Immature natural killer cell (primary cell): ENCODE measurements around the gene HSPA14. TPM values are rescaled to one million over a fixed set of nuclear protein-coding genes. Genes with fewer than 3 reads are reported as not detected.

Source experiments
- DNase-seq, 3 donors: peaks; one replicate each; pipeline ENCODE4 v3.0.0; 2022; ENCODE audit warnings: mixed read lengths in 1 of 3
- H3K27ac Mint-ChIP-seq, 6 donors: one replicate each; pipeline ENCODE4 v1.8.0; 2020; ENCODE audit warnings: mixed read lengths in 6 of 6, mild to moderate bottlenecking in 5 of 6, inconsistent platforms in 4 of 6, moderate library complexity in 3 of 6
- H3K27me3 Mint-ChIP-seq, 3 donors: one replicate each; pipeline ENCODE4 v1.8.0; 2020 to 2021; ENCODE audit warnings: low read depth in 3 of 3, mild to moderate bottlenecking in 3 of 3, mixed read lengths in 3 of 3, moderate library complexity in 3 of 3, inconsistent platforms in 1 of 3
- H3K36me3 Mint-ChIP-seq, 3 donors: one replicate each; pipeline ENCODE4 v1.8.0; 2020; ENCODE audit warnings: mixed read lengths in 3 of 3, inconsistent platforms in 2 of 3, mild to moderate bottlenecking in 2 of 3
- H3K4me1 Mint-ChIP-seq, 2 donors: one replicate each; pipeline ENCODE4 v1.8.0; 2020; ENCODE audit warnings: inconsistent platforms in 2 of 2, mild to moderate bottlenecking in 2 of 2, mixed read lengths in 2 of 2, moderate library complexity in 1 of 2
- H3K4me3 Mint-ChIP-seq, 5 donors: one replicate each; pipeline ENCODE4 v1.8.0; 2020; ENCODE audit warnings: mild to moderate bottlenecking in 5 of 5, mixed read lengths in 5 of 5, inconsistent platforms in 3 of 5, moderate library complexity in 3 of 5
- H3K9me3 Mint-ChIP-seq, 6 donors: one replicate each; pipeline ENCODE4 v1.8.0; 2020; ENCODE audit warnings: mild to moderate bottlenecking in 6 of 6, mixed read lengths in 6 of 6, inconsistent platforms in 4 of 6, moderate library complexity in 3 of 6
- polyA plus RNA-seq, 3 donors: library from polyadenylated mRNA; unstranded; fragments of 300-500 nt; fragmentation: Illumina TruSeq; gene quantifications; one replicate each; pipeline ENCODE4 v1.2.3, GENCODE V29; 2021

The HSPA14 gene
- polyA plus RNA-seq, 3 donors from 2014 or later: 17.0 to 22.0 (median 19.0) TPM

DNA sequence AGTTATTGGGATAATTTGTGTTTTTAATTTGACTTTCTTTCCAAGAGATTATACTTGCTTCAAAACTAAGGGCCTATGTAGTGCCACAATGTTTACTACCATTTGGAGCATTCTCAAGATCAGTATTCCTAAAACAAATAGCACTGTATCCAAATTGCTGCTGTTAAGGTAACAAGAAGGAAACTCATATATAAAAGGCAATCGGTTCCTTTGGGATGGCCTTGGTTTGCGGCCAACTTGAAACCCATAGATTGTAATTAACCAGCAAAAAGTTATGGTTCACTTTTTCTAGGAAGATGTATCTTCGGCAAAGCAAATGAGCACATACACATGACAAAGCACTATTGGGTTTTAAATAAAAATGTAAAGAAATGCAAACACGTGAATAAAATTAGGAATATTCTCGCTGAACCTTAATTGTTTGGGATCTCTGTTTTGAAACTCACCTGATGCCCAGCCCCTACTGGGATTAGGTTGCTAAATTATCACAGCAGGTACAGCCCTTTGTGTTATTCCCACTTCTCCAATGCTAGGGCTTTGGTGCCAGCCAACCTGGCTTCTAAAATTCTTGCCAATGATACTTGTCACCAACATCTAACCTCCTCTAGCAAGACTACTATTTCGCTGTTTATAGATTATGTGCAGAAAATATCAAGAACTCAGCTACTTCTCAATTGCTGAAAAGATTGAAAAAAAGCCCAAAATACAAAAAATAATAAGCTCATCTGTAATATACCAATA is 16.3 kb upstream of the HSPA14 start:
- Mint-ChIP-seq H3K27me3 (no peaks in the 10 kb centered on the region), H3K9me3 (peaks cover 0 to 2% (median 0%) of the 10 kb centered on the region in 6 donors), H3K27ac (no peak overlapping the region), H3K36me3 (peaks cover 0 to 6% (median 0%) of the 10 kb centered on the region in 3 donors), H3K4me3 (no peak overlapping the region), H3K4me1 (no peaks in the 10 kb centered on the region)
- DNase-seq: no peak

GRCh38 chr10:14822879-14823755 is 15.0 kb upstream of the HSPA14 start:
- peak overlapping the region in 1 of 6 donors; percentile 9 for H3K27ac Mint-ChIP-seq
- H3K9me3 Mint-ChIP-seq: no peaks in the 10 kb centered on the region
- H3K27me3 Mint-ChIP-seq: no peaks in the 10 kb centered on the region
- no peaks in the 10 kb centered on the region for H3K4me1 Mint-ChIP-seq
- peak; percentile 20 to 37 (median 20) for DNase-seq
- H3K4me3 Mint-ChIP-seq: no peak overlapping the region
- H3K36me3 Mint-ChIP-seq: peaks cover 0 to 6% (median 0%) of the 10 kb centered on the region in 3 donors

- Mint-ChIP-seq H3K27me3 (no peaks in the 10 kb centered on the region), H3K27ac (no peak overlapping the region), H3K4me3 (no peak overlapping the region), H3K4me1 (no peaks in the 10 kb centered on the region), H3K9me3 (no peaks in the 10 kb centered on the region), H3K36me3 (peaks cover 0 to 6% (median 0%) of the 10 kb centered on the region in 3 donors)
- no peak for DNase-seq
Observed at GRCh38 chr10:14823966-14824365, 14.1 kb upstream of the HSPA14 start.

GRCh38 chr10:14826076-14826829 is 11.9 kb upstream of the HSPA14 start:
- Mint-ChIP-seq H3K4me1 (no peaks in the 10 kb centered on the region), H3K27ac (no peak overlapping the region), H3K36me3 (no peaks in the 10 kb centered on the region), H3K9me3 (no peaks in the 10 kb centered on the region), H3K27me3 (no peaks in the 10 kb centered on the region), H3K4me3 (no peak overlapping the region)
- no peak for DNase-seq

- no peak for DNase-seq
- peaks cover 3 to 6% (median 5%) of the 10 kb centered on the region in 3 donors for H3K27me3 Mint-ChIP-seq
Observed at GRCh38 chr10:14833106-14833505, 5.0 kb upstream of the HSPA14 start.

DNA sequence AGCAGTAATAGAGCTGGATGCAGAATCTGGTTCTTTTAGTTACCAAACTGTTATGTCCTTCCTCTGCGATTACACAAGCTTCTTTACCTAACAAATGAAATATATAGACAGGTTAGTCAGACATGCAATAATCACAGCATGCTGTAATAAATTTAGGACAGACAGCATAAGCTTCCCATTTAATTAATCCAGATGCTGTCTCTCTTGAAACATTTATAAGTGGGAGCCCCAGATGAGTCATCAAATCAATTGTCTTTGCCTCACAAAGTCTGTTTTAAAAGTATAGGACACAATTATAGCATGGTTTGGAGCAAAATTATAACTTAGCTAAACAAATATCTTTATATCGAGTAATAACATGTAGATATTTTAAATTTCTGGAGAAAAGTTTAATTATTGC is 1.9 kb upstream of the HSPA14 start:
- peaks cover 25 to 36% of the 10 kb centered on the region in 2 donors for H3K4me1 Mint-ChIP-seq
- H3K4me3 Mint-ChIP-seq: no peak overlapping the region
- DNase-seq: no peak
- H3K27ac Mint-ChIP-seq: peak overlapping the region in 4 of 6 donors; percentile 3 to 29 (median 17)
- H3K9me3 Mint-ChIP-seq: no peaks in the 10 kb centered on the region
- peaks cover 8 to 12% (median 11%) of the 10 kb centered on the region in 3 donors for H3K36me3 Mint-ChIP-seq
- peaks cover 6 to 9% (median 7%) of the 10 kb centered on the region in 3 donors for H3K27me3 Mint-ChIP-seq

More at GRCh38 chr10:14833106-14833505, 5.0 kb upstream of the HSPA14 start:
- Mint-ChIP-seq H3K36me3 (peaks cover 8 to 12% (median 8%) of the 10 kb centered on the region in 3 donors), H3K4me3 (no peak overlapping the region), H3K4me1 (peaks cover 12% of the 10 kb centered on the region in 2 donors), H3K27ac (no peak overlapping the region), H3K9me3 (no peaks in the 10 kb centered on the region)

DNA sequence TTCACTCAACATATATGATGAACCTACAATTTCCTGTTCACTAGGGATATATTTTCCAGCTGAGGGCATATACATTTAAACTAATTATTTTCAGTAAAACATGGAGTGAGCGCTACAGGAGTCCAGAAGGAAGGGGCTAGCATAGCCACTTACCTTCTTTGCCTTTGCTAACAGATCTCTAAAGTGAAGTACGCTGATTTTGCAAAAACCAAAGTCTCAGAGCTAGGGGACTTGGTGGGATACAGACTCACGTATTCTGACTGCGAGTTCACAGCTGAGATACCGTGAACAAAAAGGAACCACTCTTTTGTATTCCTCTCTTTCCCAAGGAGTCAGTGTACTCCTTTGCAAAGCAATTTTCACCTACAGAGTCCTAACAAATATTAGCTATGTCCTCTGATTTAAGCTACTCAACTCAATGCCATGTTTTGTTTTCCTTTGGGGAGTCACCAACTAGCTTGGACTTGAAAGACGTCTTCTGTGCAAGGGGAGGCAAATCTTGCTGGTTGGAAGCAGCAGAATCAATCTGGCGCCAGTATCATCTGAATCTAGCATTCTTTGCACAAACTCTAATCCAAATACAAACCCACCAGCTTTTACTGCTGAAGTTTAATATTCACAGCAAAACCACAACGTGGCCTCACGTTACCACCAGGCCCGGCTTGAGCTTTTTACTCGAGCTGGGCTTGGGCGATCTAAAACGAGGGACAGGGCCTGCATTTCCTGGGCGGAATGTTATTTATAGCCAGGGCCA is 926 bp upstream of the HSPA14 start:
- Mint-ChIP-seq H3K9me3 (no peaks in the 10 kb centered on the region), H3K4me3 (peak overlapping the region; percentile 87 to 97 (median 97)), H3K27me3 (peaks cover 6 to 9% (median 7%) of the 10 kb centered on the region in 3 donors), H3K4me1 (peaks cover 25 to 36% of the 10 kb centered on the region in 2 donors), H3K27ac (peak overlapping the region; percentile 94 to 99 (median 98)), H3K36me3 (peaks cover 5 to 12% (median 11%) of the 10 kb centered on the region in 3 donors)
- no peak for DNase-seq

DNA sequence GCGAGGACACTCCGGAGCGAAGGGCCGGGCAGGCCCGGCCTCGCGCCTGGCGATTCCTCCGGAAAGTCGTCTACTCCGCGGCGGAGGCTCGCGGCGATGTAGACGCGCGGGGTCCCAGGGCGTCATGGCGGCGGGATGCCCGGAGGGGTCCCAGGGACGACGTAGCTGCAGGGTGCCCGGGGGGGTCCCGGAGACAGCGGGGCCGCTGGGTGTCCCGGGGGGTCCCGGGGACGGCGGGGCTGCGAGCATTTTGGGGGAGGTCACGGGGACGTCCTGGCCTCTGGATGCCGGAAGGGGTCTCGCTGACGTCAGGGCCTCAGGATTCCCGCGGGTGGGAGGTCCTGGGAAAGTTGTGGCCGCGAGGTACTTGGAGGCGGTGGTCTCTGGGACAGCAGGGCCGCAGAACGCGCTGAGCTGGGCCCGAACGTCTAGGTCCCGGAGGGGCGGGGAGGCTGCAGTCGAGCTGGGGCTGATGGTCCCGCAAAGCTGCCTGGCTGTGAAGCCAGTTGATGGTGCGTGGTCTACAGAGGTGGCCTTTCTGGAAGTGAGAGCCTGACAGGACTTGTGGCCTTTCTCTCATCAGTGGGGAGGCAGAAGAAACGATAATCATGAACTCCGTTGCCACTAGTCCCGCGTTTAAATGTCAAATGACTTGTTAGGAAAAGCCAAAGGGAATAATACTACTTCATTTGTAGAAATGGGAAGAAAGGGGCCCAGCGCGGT is 637 bp downstream of the HSPA14 start:
- DNase-seq: peak; percentile 3 to 9 (median 8)
- Mint-ChIP-seq H3K36me3 (peaks cover 0 to 7% (median 5%) of the 10 kb centered on the region in 3 donors), H3K27me3 (peaks cover 4 to 9% (median 6%) of the 10 kb centered on the region in 3 donors), H3K4me3 (peak overlapping the region; percentile 87 to 97 (median 97)), H3K4me1 (peaks cover 25 to 36% of the 10 kb centered on the region in 2 donors), H3K9me3 (no peaks in the 10 kb centered on the region), H3K27ac (peak overlapping the region; percentile 94 to 99 (median 98))

DNA sequence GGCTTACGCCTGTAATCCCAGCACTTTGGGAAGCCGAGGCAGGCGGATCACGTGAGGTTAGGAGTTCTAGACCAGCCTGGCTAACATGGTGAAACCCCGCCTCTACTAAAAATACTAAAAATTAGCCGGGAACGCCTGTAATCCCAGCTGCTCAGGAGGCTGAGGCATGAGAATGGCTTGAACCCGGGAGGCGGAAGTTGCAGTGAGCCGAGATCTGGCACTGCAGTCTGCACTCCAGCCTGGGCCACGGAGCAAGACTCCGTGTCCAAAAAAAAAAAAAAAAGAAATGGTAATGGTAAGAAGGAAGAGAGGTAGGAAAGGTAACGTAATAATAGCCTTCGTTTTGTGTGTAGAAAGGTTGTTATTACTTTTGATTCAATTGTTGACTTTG is 1.2 kb downstream of the HSPA14 start:
- DNase-seq: no peak
- Mint-ChIP-seq H3K9me3 (no peaks in the 10 kb centered on the region), H3K27me3 (peaks cover 4 to 9% (median 6%) of the 10 kb centered on the region in 3 donors), H3K27ac (peak overlapping the region in 5 of 6 donors; percentile 70 to 99 (median 94)), H3K4me1 (peaks cover 25 to 36% of the 10 kb centered on the region in 2 donors), H3K36me3 (peaks cover 3 to 10% (median 4%) of the 10 kb centered on the region in 3 donors), H3K4me3 (peak overlapping the region; percentile 87 to 97 (median 97))

- no peak for DNase-seq
- Mint-ChIP-seq H3K4me1 (peaks cover 31 to 41% of the 10 kb centered on the region in 2 donors), H3K36me3 (peaks cover 5 to 11% (median 9%) of the 10 kb centered on the region in 3 donors), H3K27ac (peak overlapping the region in 2 of 6 donors; percentile 40 to 61), H3K4me3 (peak overlapping the region in 4 of 5 donors; percentile 59 to 97 (median 92)), H3K9me3 (no peaks in the 10 kb centered on the region), H3K27me3 (peaks cover 4 to 9% (median 6%) of the 10 kb centered on the region in 3 donors)
Observed at GRCh38 chr10:14840178-14840577, 2.1 kb downstream of the HSPA14 start.

GRCh38 chr10:14843327-14843988 is 5.4 kb downstream of the HSPA14 start:
- Mint-ChIP-seq H3K4me3 (no peak overlapping the region), H3K27me3 (peaks cover 0 to 3% (median 0%) of the 10 kb centered on the region in 3 donors), H3K9me3 (no peaks in the 10 kb centered on the region), H3K4me1 (peaks cover 18 to 37% of the 10 kb centered on the region in 2 donors), H3K27ac (no peak overlapping the region), H3K36me3 (peaks cover 5 to 11% (median 10%) of the 10 kb centered on the region in 3 donors)
- DNase-seq: no peak

DNA sequence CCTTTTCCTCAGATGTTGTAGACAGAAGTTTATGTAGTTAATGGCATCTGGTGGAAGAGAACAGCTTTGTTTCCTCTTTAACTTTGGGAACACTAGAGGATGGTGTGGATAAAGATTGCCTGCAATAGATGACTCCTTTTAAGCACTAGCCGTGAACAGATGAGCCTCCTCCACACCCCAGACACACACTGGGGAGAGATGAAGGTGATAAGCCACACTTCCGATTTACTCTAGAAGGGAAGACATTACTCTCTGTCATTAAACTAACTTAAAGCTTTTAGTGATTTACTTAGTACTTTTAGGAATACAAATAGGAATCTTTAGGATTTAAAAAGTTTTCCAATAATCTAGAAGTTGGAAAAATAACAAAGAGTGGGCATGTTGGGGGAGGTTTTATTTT is 6.8 kb downstream of the HSPA14 start:
- H3K4me1 Mint-ChIP-seq: peaks cover 10 to 24% of the 10 kb centered on the region in 2 donors
- H3K27me3 Mint-ChIP-seq: no peaks in the 10 kb centered on the region
- no peaks in the 10 kb centered on the region for H3K9me3 Mint-ChIP-seq
- H3K27ac Mint-ChIP-seq: peak overlapping the region in 1 of 6 donors; percentile 44
- H3K36me3 Mint-ChIP-seq: peaks cover 5 to 18% (median 17%) of the 10 kb centered on the region in 3 donors
- no peak overlapping the region for H3K4me3 Mint-ChIP-seq
- no peak for DNase-seq
